GM18519 (cell line): ENCODE measurements around the gene AGER.
"Not testable (repeated sequence)": the region's sequence is repeated elsewhere in the genome, so short reads cannot be mapped to it uniquely, and the experiment has no call there.

Experiments used
- ATAC-seq: cut with Tn5 transposase; IDR thresholded peaks from one replicate; pipeline ENCODE4 v1.9.1; 2021; ENCODE audit warnings: mild to moderate bottlenecking, moderate library complexity; ENCODE audit not compliant: unreplicated experiment, low FRiP score

AGER gene

GRCh38 chr6:32151181-32151862 is 32.7 kb downstream of the AGER start:
- ATAC-seq: no peak

- ATAC-seq: no peak
Measured at GRCh38 chr6:32149932-32150870, 33.9 kb downstream of the AGER start.

- no peak for ATAC-seq
Measured at GRCh38 chr6:32149092-32149755, 34.8 kb downstream of the AGER start.

- ATAC-seq: no peak
Measured at GRCh38 chr6:32148289-32149091, 35.6 kb downstream of the AGER start.

GRCh38 chr6:32147401-32148132 is 36.5 kb downstream of the AGER start:
- no peak for ATAC-seq

GRCh38 chr6:32146687-32147086 is 37.4 kb downstream of the AGER start:
- ATAC-seq: no peak

- no peak for ATAC-seq
Measured at GRCh38 chr6:32146287-32146686, 37.8 kb downstream of the AGER start.

- ATAC-seq: not testable (repeated sequence)
Measured at GRCh38 chr6:32144238-32144637, 39.8 kb downstream of the AGER start.

GRCh38 chr6:32140420-32141046 is 43.5 kb downstream of the AGER start:
- ATAC-seq: no peak

- no peak for ATAC-seq
Measured at GRCh38 chr6:32139590-32139989, 44.5 kb downstream of the AGER start.

- ATAC-seq: no peak
Measured at GRCh38 chr6:32137454-32137853, 46.6 kb downstream of the AGER start.

GRCh38 chr6:32133786-32134185 is 50.3 kb downstream of the AGER start:
- ATAC-seq: no peak

GRCh38 chr6:32132110-32132509 is 51.9 kb downstream of the AGER start:
- ATAC-seq: no peak

- ATAC-seq: no peak
Measured at GRCh38 chr6:32131439-32131948, 52.6 kb downstream of the AGER start.
